Heart left ventricle (tissue), 13 donors: Measurements from ENCODE around the gene FOXG1.

ENCODE experiments used
- CTCF ChIP-seq, 12 donors: fragments of 200-600 bp; sonication (generic) in 4 of 12; IDR thresholded peaks; one replicate each; pipeline versions ENCODE4 v1.5.0 to v1.8.0; 2018 to 2022; ENCODE audit warnings: antibody characterized with exemption in 12 of 12, mild to moderate bottlenecking in 5 of 12
- POLR2A ChIP-seq, 2 donors: fragments of 450-650 bp; IDR thresholded peaks; one replicate each; pipeline ENCODE4 v1.6.1; 2017; ENCODE audit warnings: antibody characterized with exemption in 2 of 2, mild to moderate bottlenecking in 2 of 2, moderate library complexity in 2 of 2
- donor health status: ischemic (EF 13 %, LVEDD 7.1; RV severe dilation, severe dysfunction).
- donor health status: DM: no; HTN: yes; CAD: no.
- donor health status: DM: no; HTN: no; CAD: no.
- donor health status: ischemic (EF 25% LVEDD 6.9; RV normal size, moderate dysfunction).
- donor health status: ischemic (EF 25% LVEDD 5.7; RV mildly dilated, moderate dysfunction).
- donor health status: ischemic (EF 35%, LVEDD 5.7; RV mildly dilated, moderate dysfunction).
- donor health status: nonischemic (EF 11% LVEDD 7.7; RV severe dilation, severe dysfunction).
- donor health status: DM: yes; HTN: yes; CAD: no.
- donor health status: PGD.
- donor health status: ischemic (EF 29% LVEDD 5.4; RV normal size, mild dysfunction).
- donor health status: nonischemic (EF 23%, LVEDD 6.1; RV moderate dilation, normal function).

GRCh38 chr14:28766469-28766955 lies at the start of gene FOXG1:
- TF ChIP-seq CTCF (IDR thresholded peaks at IDR 0.05) (no peak), POLR2A (IDR thresholded peaks at IDR 0.05) (no peak)
